HG03025 (cell line): ENCODE results near the gene UPF3B.
"Not testable (repeated sequence)": the region's sequence is repeated elsewhere in the genome, so short reads cannot be mapped to it uniquely, and the experiment has no call there.

Experiments used
- ATAC-seq: cut with Tn5 transposase; IDR thresholded peaks from one replicate; pipeline ENCODE4 v1.9.1; 2021; ENCODE audit warnings: mild to moderate bottlenecking, moderate library complexity; ENCODE audit not compliant: unreplicated experiment, low FRiP score

The UPF3B gene, protein sequence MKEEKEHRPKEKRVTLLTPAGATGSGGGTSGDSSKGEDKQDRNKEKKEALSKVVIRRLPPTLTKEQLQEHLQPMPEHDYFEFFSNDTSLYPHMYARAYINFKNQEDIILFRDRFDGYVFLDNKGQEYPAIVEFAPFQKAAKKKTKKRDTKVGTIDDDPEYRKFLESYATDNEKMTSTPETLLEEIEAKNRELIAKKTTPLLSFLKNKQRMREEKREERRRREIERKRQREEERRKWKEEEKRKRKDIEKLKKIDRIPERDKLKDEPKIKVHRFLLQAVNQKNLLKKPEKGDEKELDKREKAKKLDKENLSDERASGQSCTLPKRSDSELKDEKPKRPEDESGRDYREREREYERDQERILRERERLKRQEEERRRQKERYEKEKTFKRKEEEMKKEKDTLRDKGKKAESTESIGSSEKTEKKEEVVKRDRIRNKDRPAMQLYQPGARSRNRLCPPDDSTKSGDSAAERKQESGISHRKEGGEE

DNA sequence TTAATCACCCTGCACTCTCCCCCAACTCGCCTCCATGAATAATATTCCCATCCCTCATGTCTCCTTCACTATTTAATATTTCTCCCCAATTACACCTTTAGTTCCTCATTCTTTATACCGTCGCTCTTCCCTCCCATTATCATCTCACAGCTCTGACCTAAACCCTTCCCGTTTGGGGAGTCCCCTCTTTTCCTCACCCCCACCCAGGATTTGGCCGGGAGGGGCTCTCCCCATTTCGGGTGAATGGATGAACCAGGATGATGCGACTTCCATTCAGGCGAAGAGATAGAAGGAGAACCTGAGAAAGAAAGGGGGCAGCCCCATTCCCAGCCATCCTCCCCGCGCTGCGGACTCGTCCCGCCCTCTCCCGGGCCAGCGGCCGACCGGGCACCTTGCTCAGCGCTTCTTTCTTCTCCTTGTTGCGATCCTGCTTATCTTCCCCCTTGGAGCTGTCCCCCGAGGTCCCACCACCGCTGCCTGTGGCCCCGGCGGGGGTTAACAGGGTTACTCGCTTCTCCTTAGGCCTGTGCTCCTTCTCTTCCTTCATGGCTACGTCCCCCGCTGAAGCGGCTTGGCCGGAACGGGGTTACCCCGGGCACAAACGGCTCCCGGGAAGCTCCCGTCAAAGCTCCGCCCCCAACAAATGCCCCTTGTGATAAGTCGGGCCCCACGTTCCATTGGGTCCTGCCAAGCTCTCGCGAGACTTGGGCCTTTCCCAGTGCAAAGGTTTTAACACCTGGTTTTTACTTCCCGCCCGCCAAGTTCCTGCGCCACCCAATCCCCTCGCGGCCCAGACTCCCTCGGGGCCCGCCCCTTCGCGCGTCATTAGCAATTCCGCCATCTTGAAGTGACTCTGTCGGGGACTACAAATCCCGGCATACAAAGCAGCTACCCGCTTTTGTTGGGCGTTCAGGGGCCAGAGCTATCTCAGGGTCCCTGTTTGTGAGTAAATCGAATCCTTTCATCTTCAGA lies at the start of gene UPF3B:
TSS of gene UPF3B (minus strand) at position 582 of the 972 bp plus-strand sequence. CDS start at position 547, 35 bp downstream.
- peak; percentile 94 for ATAC-seq

DNA sequence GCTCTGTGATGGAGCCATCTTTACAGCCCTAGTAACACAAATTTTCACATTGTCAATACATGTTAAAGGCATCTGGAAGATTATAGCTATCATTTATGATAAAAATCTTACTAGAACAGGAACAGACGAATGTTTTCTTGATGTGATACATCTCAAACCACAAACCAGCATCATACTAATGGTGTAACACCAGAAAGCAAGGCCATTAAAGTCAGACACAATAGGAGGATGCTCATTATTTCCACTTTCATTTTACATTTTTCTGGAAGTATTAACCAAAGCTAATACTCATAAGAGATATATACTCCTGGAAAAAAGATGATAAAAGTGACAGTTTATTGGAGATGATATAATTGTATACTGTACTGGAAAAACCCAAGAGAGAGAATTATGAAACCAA lies 48.2 kb upstream of the UPF3B start:
- ATAC-seq, result no peak

DNA sequence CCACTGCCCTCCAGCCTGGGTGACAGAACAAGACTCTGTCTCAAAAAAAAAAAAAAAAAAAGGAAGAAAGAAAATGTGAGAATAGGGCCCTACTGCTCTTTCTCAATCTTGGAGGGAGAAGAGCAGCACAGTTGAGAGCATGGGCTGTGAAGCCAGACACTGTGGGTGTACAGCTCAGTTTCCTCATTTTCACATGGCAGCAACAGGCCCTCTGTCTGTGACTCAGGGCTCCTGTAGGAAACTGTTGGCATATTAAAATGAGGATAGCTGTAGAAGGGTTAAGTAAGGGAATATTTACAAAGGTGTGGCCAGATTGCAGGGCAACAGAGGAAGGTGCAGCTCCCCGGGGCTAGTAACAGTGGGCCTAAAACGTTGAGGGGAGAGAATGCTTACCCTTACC lies 46.4 kb upstream of the UPF3B start:
- ATAC-seq, result no peak

DNA sequence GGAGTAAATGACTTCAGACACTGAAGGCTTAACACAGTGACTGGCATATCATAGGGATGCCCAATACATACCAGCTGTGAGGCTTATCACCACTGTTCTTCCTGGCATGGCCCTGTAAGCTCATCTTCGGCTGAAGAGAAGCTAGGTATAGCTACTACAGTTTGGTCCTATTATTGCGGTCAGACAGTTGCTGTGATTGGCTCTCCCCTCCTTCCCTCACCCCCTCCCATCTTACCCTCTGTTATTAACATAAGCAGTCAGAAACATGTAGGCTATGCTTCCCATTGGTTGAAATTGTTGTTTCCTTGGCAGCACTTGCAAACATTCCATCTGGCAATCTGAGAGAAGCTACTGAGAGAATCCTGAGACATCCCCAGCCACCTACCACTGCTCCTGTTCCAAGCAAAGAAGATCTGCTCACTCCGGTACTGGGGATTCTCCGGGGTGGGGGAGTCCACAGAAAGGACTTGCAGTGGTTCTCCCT lies 43.1 kb upstream of the UPF3B start, which contains the start of gene AKAP14:
TSS of gene AKAP14 (plus strand) at position 51 of the 484 bp plus-strand sequence. CDS start 7,331 bp downstream, outside the sequence.
- ATAC-seq, result no peak

DNA sequence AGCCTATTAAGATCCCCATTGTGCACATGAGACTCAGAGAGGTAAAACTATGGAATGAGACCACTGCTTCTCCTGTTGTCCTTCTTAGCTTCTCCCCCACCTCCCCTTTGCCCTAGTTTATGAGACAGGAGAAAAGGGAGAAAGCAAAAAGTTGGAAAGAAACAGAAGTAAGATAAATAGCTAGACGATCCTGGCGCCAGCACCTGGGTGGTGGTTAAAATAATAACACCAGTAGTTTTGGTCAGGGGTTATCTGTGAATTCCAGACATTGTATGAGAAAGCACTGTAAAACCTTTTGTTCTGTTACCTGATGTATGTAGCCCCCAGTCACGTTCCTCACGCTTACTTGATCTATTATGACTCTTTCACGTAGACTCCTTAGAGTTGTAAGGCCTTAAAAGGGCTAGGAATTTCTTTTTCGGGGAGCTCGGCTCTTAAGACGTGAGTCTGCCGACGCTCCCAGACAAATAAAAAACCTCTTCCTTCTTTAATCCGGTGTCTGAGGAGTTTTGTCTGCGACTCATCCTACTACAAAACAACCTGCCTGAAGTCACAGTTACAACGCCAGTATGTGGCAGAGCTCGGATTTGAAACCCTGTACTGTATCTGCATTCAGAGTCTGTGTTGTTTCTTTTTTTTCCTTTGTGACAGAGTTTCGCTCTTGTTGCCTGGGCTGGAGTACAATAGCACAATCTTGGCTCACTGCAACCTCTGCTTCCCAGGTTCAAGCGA lies 39.4 kb upstream of the UPF3B start:
- ATAC-seq, result not testable (repeated sequence)

DNA sequence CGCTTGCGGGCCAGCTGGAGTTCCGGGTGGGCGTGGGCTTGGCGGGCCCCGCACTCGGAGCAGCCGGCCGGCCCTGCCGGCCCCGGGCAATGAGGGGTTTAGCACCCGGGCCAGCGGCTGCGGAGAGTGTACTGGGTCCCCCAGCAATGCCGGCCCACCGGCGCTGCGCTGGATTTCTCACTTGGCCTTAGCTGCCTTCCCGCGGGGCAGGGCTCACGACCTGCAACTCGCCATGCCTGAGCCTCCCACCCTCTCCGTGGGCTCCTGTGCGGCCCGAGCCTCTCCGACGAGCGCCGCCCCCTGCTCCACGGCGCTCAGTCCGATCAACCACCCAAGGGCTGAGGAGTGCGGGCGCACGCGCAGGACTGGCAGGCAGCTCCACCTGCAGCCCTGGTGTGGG lies 37.9 kb upstream of the UPF3B start:
- ATAC-seq, result not testable (repeated sequence)

DNA sequence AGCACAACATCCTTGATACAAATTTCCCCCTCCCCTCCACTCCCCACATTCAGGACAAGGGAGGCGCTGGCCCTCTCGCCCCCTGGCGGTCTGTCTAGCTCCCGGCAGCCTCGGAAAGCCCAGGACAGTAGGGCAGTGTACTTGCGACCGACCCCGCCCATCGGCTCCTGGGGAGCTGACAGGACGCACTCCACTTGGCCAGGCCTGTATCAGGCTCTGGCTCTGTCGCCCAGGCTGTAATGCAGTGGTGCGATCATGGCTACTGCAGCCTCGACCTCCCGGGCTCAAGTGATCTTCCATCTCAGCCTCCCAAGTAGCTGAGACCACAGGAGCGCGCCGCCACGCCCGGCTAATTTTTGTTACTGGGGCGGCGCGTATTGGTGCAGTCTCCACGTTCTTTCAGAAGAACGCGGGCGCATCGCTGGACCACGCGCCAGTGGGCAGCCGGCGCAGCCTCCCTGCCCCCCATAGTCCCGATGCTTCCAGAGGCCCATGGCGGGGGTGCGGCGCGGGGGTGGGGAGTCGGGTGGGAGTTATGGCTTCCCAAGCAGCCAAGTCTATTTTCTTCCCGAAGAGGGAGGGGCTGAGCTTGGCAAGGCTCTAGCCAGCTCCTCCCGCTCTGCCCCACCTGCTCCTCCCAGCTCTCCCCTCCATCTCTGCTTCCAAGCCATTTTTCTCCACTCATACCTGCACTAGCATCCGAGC lies 35.1 kb upstream of the UPF3B start:
- peak; percentile 69 for ATAC-seq

DNA sequence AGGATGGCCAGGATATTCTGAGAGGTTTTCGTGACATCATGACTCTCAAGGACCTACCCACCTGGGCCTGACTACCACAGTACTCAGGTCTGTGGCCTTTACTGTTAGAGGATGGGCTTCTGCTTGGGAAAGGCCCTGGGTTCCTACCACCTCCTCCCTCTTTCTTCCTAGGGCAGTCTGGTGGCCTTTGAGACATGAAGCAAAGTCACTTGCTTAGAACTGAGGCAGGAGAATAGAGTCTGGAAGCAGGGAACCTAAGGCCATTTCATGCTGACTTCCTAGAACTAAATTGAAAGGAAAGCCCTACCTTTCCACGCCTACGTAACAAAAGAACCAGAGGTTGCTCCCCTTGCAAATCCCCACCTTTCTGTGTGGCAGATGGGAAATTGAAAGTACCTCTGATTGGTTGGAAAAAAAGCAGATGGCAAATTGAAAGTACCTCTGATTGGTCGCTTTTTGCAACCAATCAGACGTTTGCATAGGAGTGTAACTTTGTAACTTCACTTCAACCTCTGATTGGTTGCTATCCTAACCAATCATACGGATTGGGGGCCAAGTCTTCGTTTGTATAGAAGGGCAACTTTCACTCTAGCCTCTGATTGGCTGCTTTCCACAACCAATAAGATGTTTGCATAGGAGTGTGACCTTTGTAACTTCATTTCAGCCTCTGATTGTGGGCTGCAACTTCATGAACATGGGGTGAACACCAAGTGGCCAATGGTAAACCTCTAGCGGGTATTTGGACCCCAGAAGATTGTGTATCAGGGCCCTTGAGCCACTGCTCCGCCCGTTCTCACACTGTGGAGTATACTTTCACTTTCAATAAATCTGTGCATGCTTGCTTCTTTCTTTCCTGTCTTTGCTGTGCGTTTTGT lies 33.0 kb upstream of the UPF3B start:
- no peak for ATAC-seq

DNA sequence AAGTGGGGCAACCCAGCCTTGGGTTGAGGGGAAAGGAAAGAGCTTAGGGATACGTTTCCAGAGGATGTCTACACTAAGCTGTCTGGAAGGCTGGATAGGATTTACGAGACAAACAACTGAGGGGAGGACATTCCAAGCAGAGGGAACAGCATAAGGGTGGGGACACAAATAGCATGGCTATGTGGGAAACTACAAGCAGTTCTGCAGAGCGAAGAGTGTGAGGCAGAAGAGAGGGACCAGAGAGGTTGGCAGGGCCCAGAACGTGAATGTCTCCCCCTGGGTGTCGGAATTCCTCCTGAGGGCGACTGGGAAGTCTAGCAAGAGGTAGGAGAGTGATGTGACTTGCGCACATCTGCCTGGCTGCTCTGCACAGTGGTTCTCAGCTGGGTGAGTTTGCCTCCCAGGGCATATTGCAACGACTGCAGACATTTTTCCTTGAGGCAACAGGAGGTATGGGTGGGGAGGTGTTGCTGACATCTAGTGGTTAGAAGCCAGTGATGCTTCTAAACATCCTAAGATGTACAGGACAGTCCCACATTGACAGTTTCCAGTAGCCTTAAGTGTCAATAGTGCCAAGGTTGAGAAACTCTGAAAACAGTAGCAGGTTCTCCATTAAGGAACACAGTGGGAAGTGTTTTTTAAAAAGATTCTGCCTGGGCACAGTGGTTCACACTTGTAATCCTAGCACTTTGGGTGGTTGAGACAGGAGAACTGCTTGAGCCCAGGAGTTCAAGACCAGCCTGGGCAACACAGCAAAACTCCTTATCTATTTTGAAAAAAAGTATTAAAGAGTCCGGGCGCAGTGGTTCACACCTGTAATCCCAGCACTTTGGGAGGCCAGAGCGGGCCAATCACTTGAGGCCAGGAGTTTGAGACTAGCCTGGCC lies 28.0 kb upstream of the UPF3B start:
- peak; percentile 74 for ATAC-seq

DNA sequence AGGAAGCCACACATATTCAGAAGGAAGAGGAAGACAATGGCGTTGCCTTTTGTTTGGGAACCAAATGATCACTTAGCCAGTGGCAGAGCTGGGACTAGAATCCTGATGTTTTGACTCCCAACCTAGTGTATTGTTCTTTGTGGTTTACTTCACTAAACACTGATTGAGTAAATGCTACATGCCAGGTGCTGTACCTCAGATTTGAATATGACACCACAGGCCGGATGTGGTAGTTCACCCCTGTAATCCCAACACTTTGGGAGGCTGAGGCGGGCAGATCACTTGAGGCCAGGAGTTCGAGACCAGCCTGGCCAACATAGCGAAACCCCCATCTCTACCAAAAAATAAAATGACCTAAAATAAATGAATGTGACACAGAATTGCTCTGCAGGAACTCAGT lies 27.3 kb upstream of the UPF3B start:
- ATAC-seq, result no peak

DNA sequence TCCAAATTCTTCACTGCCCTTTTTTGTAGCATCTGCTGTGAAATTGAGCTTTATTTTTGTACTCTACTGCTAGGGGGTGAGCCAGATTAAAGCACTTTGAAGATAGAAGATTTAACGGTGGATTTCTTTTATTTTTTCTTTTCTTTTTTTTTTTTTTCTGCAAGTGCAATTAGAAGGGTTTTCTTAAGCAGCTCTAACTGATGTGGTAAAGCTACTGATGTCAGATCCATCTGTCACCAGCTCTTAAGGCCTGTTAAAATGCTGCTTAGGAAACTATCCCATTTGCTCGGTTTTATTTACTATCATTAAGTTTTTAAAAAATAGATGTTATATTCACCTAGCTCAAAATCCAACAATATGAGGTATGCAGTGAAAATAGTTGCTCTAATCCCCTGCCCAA lies 26.0 kb upstream of the UPF3B start:
- no peak for ATAC-seq

DNA sequence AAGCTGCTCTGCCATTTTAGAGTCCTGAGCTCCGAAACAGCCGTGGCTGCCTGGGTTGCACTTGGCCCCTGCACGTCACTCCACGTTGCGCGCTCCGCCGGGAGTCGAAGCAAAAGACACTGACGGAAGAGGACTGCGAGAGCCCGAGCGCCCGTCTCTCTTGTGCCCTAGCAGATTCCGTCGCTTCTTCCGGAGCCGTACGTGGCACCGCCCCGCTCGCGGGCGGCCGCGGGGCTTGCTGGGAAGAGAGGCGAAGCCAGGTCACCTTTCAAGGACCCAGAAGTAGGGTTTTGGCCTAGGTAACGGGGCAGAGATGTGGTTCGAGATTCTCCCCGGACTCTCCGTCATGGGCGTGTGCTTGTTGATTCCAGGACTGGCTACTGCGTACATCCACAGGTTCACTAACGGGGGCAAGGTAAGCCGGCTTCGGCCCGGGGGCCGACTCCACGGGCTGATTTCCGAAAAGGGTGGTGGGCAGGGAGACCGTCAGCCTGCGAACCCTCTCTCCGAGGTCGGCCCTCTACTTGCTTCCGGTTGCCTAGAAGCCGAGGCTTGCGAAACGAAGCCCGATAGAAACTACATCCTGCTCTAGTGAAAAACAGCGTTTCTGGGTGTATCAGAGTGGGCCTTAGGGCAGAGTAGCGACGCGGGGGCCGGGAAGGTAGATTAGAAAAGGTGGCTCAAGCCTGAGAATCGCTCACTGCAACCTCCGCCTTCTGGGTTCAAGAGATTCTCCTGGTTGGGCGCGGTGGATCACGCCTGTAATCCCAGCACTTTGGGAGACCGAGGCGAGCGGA lies 19.0 kb upstream of the UPF3B start, which contains the start of the genes NDUFA1 and RNF113A:
TSS of gene NDUFA1 (plus strand) at position 234 of the 797 bp plus-strand sequence. CDS start at position 314, 80 bp downstream.
TSS of gene RNF113A (minus strand) at position 135 of the 797 bp plus-strand sequence. CDS start at position 15, 120 bp downstream.
- peak; percentile 90 for ATAC-seq

DNA sequence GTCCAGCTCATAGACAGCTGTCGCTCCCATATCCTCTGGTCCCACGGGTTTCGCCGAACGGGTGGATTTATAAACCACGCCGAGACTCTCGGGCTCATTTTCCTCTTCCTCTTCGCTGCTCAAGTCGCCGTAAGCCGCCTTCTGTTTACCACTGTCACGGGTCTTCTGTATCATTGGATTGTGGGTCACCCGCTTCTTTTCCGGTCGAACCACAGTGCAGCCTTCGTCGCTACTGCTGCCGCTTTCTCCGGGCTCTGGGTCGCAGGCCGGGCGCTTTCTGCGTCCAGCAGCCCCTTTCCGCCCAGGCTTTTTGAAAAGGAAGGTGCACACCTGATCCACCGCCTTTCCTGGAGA lies 18.5 kb upstream of the UPF3B start:
- ATAC-seq, result peak; percentile 41

DNA sequence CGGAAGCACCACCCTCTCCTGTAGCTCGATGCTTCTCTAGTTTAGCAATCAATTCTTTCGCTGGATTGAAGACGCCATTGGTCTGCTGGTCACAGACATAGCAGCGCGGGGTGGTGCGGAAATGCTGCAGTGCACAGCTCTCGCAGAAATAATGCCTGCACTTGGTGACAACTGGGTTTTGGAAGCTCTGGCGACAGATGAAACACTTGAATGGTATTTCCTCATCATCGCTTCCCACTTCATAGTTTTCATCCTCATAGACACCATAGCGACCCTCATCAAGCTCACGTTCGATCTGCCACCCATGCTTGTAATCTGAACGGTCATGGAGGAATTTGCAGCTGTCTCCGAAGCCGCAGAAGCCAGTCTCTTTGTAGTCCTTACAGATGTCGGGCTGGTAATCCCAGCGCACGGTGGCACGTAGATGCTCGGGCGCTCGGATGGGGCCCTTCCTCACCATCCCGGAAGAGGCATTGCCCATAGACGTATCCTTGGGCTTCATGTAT lies 17.9 kb upstream of the UPF3B start:
- peak; percentile 12 for ATAC-seq

DNA sequence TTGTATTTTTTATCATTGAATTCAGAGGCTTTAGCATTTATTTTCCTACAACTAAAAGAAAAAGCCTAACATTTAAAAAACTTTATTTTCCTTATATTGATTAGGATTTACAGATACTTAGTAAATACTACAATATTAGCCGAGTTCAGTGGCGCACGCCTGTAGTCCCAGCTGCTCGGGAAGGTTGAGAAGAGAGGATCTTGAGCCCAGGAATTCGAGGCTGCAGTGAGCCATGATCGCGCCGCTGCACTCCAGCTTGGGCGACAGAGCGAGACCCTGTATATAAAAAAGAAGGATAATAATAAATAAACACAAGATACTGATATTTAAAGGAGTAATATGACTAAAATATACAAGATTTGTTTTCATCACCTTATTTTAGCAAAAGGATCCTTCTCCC lies 681 bp upstream of the UPF3B start:
- no peak for ATAC-seq

DNA sequence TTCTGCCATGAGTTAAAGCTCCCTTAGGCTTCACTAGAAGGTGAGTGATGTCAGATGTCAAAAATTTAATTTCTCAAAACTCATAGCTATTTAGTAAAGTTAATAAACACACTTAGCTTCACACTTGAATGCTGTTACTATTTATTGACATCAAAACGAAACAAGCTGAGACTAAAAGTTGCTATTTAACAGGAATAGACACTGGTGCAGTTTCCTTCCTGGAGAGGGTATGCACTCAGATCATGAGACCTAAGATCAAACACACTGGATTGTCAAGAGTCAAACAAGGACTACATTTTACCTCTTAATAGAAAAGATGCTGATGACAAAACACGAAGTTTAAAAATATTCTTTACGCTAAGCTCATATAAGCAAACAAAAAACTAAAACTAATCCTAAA lies 18.9 kb downstream of the UPF3B start:
- ATAC-seq, result no peak
